MM.1S (cell line): Measurements from ENCODE around the gene SH3BP4.

Experiments used
- DNase-seq: peaks from one replicate; pipeline ENCODE4 v3.0.0-alpha.2; 2015
- H2AFZ ChIP-seq: fragments of 300-600 bp; sonication (generic); 2 replicates; pipeline ENCODE4 v1.6.0; 2016; ENCODE audit warnings: antibody characterized with exemption, low read length
- H3F3A ChIP-seq: fragments of 300-600 bp; sonication (generic); 2 replicates; pipeline ENCODE4 v1.6.1; 2016; ENCODE audit warnings: mild to moderate bottlenecking, antibody characterized with exemption, low read length, moderate library complexity, mixed read lengths; ENCODE audit not compliant: insufficient read depth
- H3K27ac ChIP-seq: fragments of 300-600 bp; sonication (generic); 2 replicates; pipeline ENCODE4 v1.5.1; 2016; ENCODE audit warnings: mild to moderate bottlenecking, low read length
- H3K27me3 ChIP-seq: fragments of 300-600 bp; sonication (generic); replicated peaks from 2 replicates; pipeline ENCODE4 v1.6.0; 2016; ENCODE audit warnings: low read length; ENCODE audit not compliant: insufficient read depth
- H3K36me3 ChIP-seq: fragments of 300-600 bp; sonication (generic); replicated peaks from 2 replicates; pipeline ENCODE4 v1.6.1; 2016; ENCODE audit warnings: mild to moderate bottlenecking, low read length, mixed read lengths; ENCODE audit not compliant: insufficient read depth
- H3K4me1 ChIP-seq: fragments of 300-600 bp; sonication (generic); 2 replicates; pipeline ENCODE4 v1.6.1; 2016; ENCODE audit warnings: low read length, mixed read lengths
- H3K4me2 ChIP-seq: fragments of 300-600 bp; sonication (generic); 2 replicates; pipeline ENCODE4 v1.6.0; 2016; ENCODE audit warnings: low read depth, low read length
- H3K4me3 ChIP-seq: fragments of 300-600 bp; sonication (generic); 2 replicates; pipeline ENCODE4 v1.5.1; 2016; ENCODE audit warnings: low read length, mixed read lengths
- H3K79me2 ChIP-seq: fragments of 300-600 bp; sonication (generic); 2 replicates; pipeline ENCODE4 v1.6.1; 2016; ENCODE audit warnings: mixed run types, low read length, mixed read lengths
- H3K9ac ChIP-seq: fragments of 300-600 bp; sonication (generic); 2 replicates; pipeline ENCODE4 v1.6.1; 2016; ENCODE audit warnings: low read length, mixed read lengths
- H3K9me2 ChIP-seq: fragments of 300-600 bp; sonication (generic); replicated peaks from 2 replicates; pipeline ENCODE4 v1.6.1; 2016; ENCODE audit warnings: mild to moderate bottlenecking, low read length, mixed read lengths; ENCODE audit not compliant: insufficient read depth
- H3K9me3 ChIP-seq: fragments of 300-600 bp; sonication (generic); replicated peaks from 2 replicates; pipeline ENCODE4 v1.6.1; 2016; ENCODE audit warnings: mild to moderate bottlenecking, low read length, mixed read lengths; ENCODE audit not compliant: insufficient read depth
- H4K20me1 ChIP-seq: fragments of 300-600 bp; sonication (generic); 2 replicates; pipeline ENCODE4 v1.6.1; 2016; ENCODE audit warnings: mild to moderate bottlenecking, low read length, moderate library complexity, mixed read lengths; ENCODE audit not compliant: insufficient read depth
- EZH2 ChIP-seq: fragments of 300-600 bp; sonication (generic); optimal IDR thresholded peaks from 2 replicates; pipeline ENCODE3; 2017; ENCODE audit warnings: low read depth, mild to moderate bottlenecking, antibody characterized with exemption, low read length, mixed read lengths
- EZH2phosphoT487 ChIP-seq: fragments of 300-600 bp; sonication (generic); IDR thresholded peaks from 2 replicates; pipeline ENCODE4 v1.6.1; 2018; ENCODE audit warnings: antibody characterized with exemption, low read length
- TF ChIP-seq, protein P1 (sequence below): fragments of 300-600 bp; sonication (generic); IDR thresholded peaks from 2 replicates; pipeline ENCODE4 v1.5.1; 2016; ENCODE audit warnings: antibody characterized with exemption, low read length, mixed read lengths

SH3BP4 gene

DNA sequence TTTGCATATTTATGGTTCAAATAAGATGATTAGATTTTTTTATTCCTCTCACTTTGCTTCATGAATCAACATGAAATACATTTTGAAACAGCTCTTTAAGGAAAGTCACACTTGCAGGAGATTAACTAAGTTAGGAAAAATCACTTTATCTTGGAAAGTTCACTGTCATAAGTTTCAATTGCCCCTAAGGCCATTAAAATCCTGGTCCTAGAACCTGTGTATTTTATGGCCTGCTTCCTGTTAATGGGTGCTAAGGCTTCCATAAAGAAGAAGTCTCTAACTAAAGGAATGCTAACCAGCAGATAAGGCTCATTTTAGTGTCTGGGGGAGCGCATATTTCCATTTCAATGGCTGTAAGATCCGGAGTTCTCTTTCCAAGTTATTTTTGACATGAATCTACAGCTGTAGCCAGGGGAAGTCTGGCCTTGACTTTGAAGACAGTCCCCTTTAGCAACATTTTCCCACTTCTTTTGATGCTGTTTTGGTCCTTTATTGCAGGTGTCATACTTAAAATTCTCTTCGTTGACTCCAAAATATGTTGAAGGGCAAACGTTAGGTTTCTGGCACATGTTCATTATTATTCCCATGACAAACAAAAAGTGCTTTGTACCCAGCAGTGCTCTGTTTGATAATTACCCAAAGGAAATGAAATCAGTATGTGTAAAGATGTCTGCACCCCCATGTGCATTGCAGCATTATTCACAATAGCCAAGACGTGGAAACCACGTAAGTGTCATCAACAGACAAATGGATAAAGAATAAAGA lies 34.4 kb upstream of the SH3BP4 start:
- TF ChIP-seq, protein P1, sequence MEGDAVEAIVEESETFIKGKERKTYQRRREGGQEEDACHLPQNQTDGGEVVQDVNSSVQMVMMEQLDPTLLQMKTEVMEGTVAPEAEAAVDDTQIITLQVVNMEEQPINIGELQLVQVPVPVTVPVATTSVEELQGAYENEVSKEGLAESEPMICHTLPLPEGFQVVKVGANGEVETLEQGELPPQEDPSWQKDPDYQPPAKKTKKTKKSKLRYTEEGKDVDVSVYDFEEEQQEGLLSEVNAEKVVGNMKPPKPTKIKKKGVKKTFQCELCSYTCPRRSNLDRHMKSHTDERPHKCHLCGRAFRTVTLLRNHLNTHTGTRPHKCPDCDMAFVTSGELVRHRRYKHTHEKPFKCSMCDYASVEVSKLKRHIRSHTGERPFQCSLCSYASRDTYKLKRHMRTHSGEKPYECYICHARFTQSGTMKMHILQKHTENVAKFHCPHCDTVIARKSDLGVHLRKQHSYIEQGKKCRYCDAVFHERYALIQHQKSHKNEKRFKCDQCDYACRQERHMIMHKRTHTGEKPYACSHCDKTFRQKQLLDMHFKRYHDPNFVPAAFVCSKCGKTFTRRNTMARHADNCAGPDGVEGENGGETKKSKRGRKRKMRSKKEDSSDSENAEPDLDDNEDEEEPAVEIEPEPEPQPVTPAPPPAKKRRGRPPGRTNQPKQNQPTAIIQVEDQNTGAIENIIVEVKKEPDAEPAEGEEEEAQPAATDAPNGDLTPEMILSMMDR: no peak
- TF ChIP-seq EZH2phosphoT487 (no peak), EZH2 (no peak)

GRCh38 chr2:234919711-234920110 lies 32.1 kb upstream of the SH3BP4 start:
- H2AFZ ChIP-seq: no peak overlapping the region
- H3K4me1 ChIP-seq: no peaks in the 10 kb centered on the region
- no peaks in the 10 kb centered on the region for H3F3A ChIP-seq
- H3K36me3 ChIP-seq: no peaks in the 10 kb centered on the region
- H3K4me2 ChIP-seq: no peak overlapping the region
- no peaks in the 10 kb centered on the region for H3K9me2 ChIP-seq
- H3K79me2 ChIP-seq: no peaks in the 10 kb centered on the region
- H3K27me3 ChIP-seq: no peaks in the 10 kb centered on the region
- H3K9ac ChIP-seq: no peak overlapping the region
- TF ChIP-seq, protein P1: no peak
- TF ChIP-seq EZH2: no peak
- TF ChIP-seq EZH2phosphoT487: no peak
- H4K20me1 ChIP-seq: no peaks in the 10 kb centered on the region
- H3K9me3 ChIP-seq: no peaks in the 10 kb centered on the region
- no peak overlapping the region for H3K27ac ChIP-seq
- no peak overlapping the region for H3K4me3 ChIP-seq
- no peak for DNase-seq

More for the DNA sequence above, 34.4 kb upstream of the SH3BP4 start:
- Histone ChIP-seq H3K9ac (no peak overlapping the region), H3K27me3 (no peaks in the 10 kb centered on the region), H3K4me3 (no peak overlapping the region), H3K4me1 (no peaks in the 10 kb centered on the region), H3K9me2 (no peaks in the 10 kb centered on the region), H3K9me3 (no peaks in the 10 kb centered on the region), H3K27ac (no peak overlapping the region), H3F3A (no peaks in the 10 kb centered on the region), H3K36me3 (no peaks in the 10 kb centered on the region), H2AFZ (no peak overlapping the region), H4K20me1 (no peaks in the 10 kb centered on the region), H3K4me2 (no peak overlapping the region), H3K79me2 (no peaks in the 10 kb centered on the region)
- DNase-seq: no peak

DNA sequence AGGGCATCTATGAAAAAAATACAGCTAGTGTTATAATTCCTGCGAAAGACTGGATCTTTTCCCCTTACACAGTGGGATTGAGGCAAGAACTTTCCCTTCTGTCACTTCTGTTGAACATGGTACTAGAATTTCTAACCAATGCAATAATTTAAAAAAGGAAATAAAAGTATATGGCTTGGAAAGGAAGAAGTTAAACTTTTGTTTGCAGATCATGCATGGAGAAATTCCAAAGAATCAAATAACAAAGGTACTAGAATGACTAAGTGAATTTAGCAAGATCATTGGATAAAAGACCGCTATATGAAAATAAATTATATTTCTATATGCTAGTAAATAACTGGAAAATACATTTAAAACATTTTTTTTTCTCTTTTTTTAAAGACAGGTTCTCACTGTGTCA lies 31.0 kb upstream of the SH3BP4 start:
- H3F3A ChIP-seq: no peaks in the 10 kb centered on the region
- no peaks in the 10 kb centered on the region for H3K9me2 ChIP-seq
- no peak overlapping the region for H3K27ac ChIP-seq
- H3K9ac ChIP-seq: no peak overlapping the region
- H3K4me1 ChIP-seq: no peaks in the 10 kb centered on the region
- no peaks in the 10 kb centered on the region for H3K36me3 ChIP-seq
- H2AFZ ChIP-seq: no peak overlapping the region
- no peaks in the 10 kb centered on the region for H4K20me1 ChIP-seq
- no peak overlapping the region for H3K4me2 ChIP-seq
- H3K9me3 ChIP-seq: no peaks in the 10 kb centered on the region
- H3K27me3 ChIP-seq: no peaks in the 10 kb centered on the region
- TF ChIP-seq EZH2 (no peak), EZH2phosphoT487 (no peak)
- TF ChIP-seq, protein P1: no peak
- DNase-seq: no peak
- H3K4me3 ChIP-seq: no peak overlapping the region
- no peaks in the 10 kb centered on the region for H3K79me2 ChIP-seq
